Measurements from ENCODE around the gene MAP3K5.

The MAP3K5 gene

GRCh38 chr6:136633355-136633754 is 158.9 kb downstream of the MAP3K5 start:
- H4K91ac ChIP-seq (ENCODE audit: low read depth, low read length), result no peak overlapping the region
- H4K8ac ChIP-seq (ENCODE audit: low read depth, low read length), result no peak overlapping the region
- no peaks in the 10 kb centered on the region for H3K27me3 ChIP-seq (ENCODE audit: insufficient read depth, low read length)
- no peaks in the 10 kb centered on the region for H3K9me3 ChIP-seq (ENCODE audit: insufficient read depth, low read depth, low read length)
- no peak overlapping the region for H2BK12ac ChIP-seq (ENCODE audit: low read length)
- H3K36me3 ChIP-seq (ENCODE audit: control insufficient read depth in 1 of 2, insufficient read depth in 2 of 2, low read length in 2 of 2), result no peaks in the 10 kb centered on the region
- DNase-seq, result no peak
- no peak overlapping the region for H2BK120ac ChIP-seq (ENCODE audit: insufficient read depth, low read length, poor library complexity)
- no peak overlapping the region for H3K4ac ChIP-seq (ENCODE audit: low read depth, low read length)
- H4K12ac ChIP-seq (ENCODE audit: low read depth, low read length), result no peak overlapping the region
- no peak overlapping the region for H3K23ac ChIP-seq (ENCODE audit: low read length)
- H3K14ac ChIP-seq (ENCODE audit: low read length), result no peak overlapping the region
- H2AFZ ChIP-seq (ENCODE audit: insufficient read depth, low read length, poor library complexity), result no peak overlapping the region
- H3K79me2 ChIP-seq (ENCODE audit: control insufficient read depth, insufficient read depth, low read length, poor library complexity), result no peaks in the 10 kb centered on the region
- no peak overlapping the region for H3K4me2 ChIP-seq (ENCODE audit: low read length)
- no peaks in the 10 kb centered on the region for H3K79me1 ChIP-seq (ENCODE audit: low read length)
- no peak overlapping the region for H2BK5ac ChIP-seq (ENCODE audit: low read depth, low read length, poor library complexity)
- H3K27ac ChIP-seq (ENCODE audit: low read depth, low read length), result no peak overlapping the region
- no peak overlapping the region for H3K9ac ChIP-seq (ENCODE audit: low read length)
- no peaks in the 10 kb centered on the region for H3K4me1 ChIP-seq (ENCODE audit: control insufficient read depth in 1 of 2, insufficient read depth in 2 of 2, low read length in 2 of 2)
- no CpG with 5 or more reads among the region's 1 CpG for WGBS (ENCODE audit: extremely low coverage, insufficient coverage, insufficient read length)
- no peak overlapping the region for H3K18ac ChIP-seq (ENCODE audit: low read length)
- no peak overlapping the region for H3K4me3 ChIP-seq (ENCODE audit: low read depth, low read length)
- no peak overlapping the region for H2AK5ac ChIP-seq (ENCODE audit: low read length)

GRCh38 chr6:136628996-136629395 is 163.3 kb downstream of the MAP3K5 start:
- Histone ChIP-seq H3K4me2 (ENCODE audit: low read length) (no peak overlapping the region), H3K79me2 (ENCODE audit: control insufficient read depth, insufficient read depth, low read length, poor library complexity) (no peaks in the 10 kb centered on the region), H2BK5ac (ENCODE audit: low read depth, low read length, poor library complexity) (no peak overlapping the region), H3K4me3 (ENCODE audit: low read depth, low read length) (no peak overlapping the region), H2BK120ac (ENCODE audit: insufficient read depth, low read length, poor library complexity) (no peak overlapping the region), H3K36me3 (ENCODE audit: control insufficient read depth in 1 of 2, insufficient read depth in 2 of 2, low read length in 2 of 2) (no peaks in the 10 kb centered on the region), H3K27me3 (ENCODE audit: insufficient read depth, low read length) (no peaks in the 10 kb centered on the region), H2AK5ac (ENCODE audit: low read length) (no peak overlapping the region), H3K18ac (ENCODE audit: low read length) (no peak overlapping the region), H3K4ac (ENCODE audit: low read depth, low read length) (no peak overlapping the region), H2BK12ac (ENCODE audit: low read length) (no peak overlapping the region), H3K79me1 (ENCODE audit: low read length) (no peaks in the 10 kb centered on the region), H4K8ac (ENCODE audit: low read depth, low read length) (no peak overlapping the region), H3K23ac (ENCODE audit: low read length) (no peak overlapping the region), H2AFZ (ENCODE audit: insufficient read depth, low read length, poor library complexity) (no peak overlapping the region), H3K14ac (ENCODE audit: low read length) (no peak overlapping the region), H3K9me3 (ENCODE audit: insufficient read depth, low read depth, low read length) (no peaks in the 10 kb centered on the region), H4K91ac (ENCODE audit: low read depth, low read length) (no peak overlapping the region), H4K12ac (ENCODE audit: low read depth, low read length) (no peak overlapping the region), H3K4me1 (ENCODE audit: control insufficient read depth in 1 of 2, insufficient read depth in 2 of 2, low read length in 2 of 2) (no peaks in the 10 kb centered on the region), H3K27ac (ENCODE audit: low read depth, low read length) (no peak overlapping the region), H3K9ac (ENCODE audit: low read length) (no peak overlapping the region)
- WGBS (ENCODE audit: extremely low coverage, insufficient coverage, insufficient read length), result no CpG with 5 or more reads among the region's 5 CpGs
- no peak for DNase-seq

DNA sequence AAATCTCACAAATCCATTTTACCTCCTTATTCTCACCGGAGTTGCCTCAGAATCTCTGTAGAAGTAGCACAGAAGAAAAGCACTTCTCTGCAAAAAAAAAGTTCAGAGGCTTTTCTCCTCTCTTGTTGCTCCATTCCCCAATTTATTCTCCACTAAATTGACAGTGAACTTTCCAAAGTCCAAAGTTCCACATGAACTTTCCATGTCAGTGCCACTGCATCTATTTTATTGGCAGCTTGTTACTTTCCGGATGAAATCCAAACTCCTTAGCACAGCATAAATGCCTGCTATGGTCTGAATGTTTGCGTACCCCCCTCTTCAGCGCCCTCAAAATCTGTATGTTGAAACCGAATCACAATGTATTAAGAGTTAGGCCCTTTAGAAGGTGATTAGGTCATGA is 165.1 kb downstream of the MAP3K5 start:
- no peak for DNase-seq
- H3K36me3 ChIP-seq (ENCODE audit: control insufficient read depth in 1 of 2, insufficient read depth in 2 of 2, low read length in 2 of 2), result no peaks in the 10 kb centered on the region
- H3K14ac ChIP-seq (ENCODE audit: low read length), result no peak overlapping the region

DNA sequence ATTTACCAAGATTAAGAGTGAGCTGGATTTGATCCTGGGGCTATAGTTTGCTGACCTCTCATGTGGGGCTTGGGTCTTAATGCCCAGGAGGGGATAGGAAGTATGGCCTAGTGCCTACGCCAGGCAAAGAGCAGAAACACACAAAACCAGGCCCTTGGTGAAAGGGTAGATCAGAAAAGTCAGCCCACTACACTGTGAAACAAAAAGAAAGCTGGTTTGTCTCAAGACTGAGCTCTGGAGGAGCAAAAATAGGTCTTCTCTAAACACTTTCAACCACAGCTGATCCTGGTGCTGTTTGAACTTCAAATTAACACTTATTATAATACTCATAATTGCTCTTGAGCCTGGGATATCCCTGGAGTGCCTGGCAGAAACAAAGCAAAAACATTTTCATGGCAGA is 167.0 kb downstream of the MAP3K5 start:
- H3K4me3 ChIP-seq (ENCODE audit: low read depth, low read length), result no peak overlapping the region
- no peaks in the 10 kb centered on the region for H3K4me1 ChIP-seq (ENCODE audit: control insufficient read depth in 1 of 2, insufficient read depth in 2 of 2, low read length in 2 of 2)
- H2AFZ ChIP-seq (ENCODE audit: insufficient read depth, low read length, poor library complexity), result no peak overlapping the region
- DNase-seq, result no peak
- H3K79me2 ChIP-seq (ENCODE audit: control insufficient read depth, insufficient read depth, low read length, poor library complexity), result no peaks in the 10 kb centered on the region
- no CpG with 5 or more reads among the region's 1 CpG for WGBS (ENCODE audit: extremely low coverage, insufficient coverage, insufficient read length)
- no peak overlapping the region for H3K18ac ChIP-seq (ENCODE audit: low read length)
- H2BK5ac ChIP-seq (ENCODE audit: low read depth, low read length, poor library complexity), result no peak overlapping the region
- H3K14ac ChIP-seq (ENCODE audit: low read length), result no peak overlapping the region
- H3K4ac ChIP-seq (ENCODE audit: low read depth, low read length), result no peak overlapping the region
- H2BK12ac ChIP-seq (ENCODE audit: low read length), result no peak overlapping the region
- no peak overlapping the region for H4K8ac ChIP-seq (ENCODE audit: low read depth, low read length)
- H2AK5ac ChIP-seq (ENCODE audit: low read length), result no peak overlapping the region
- H3K9ac ChIP-seq (ENCODE audit: low read length), result no peak overlapping the region
- no peaks in the 10 kb centered on the region for H3K27me3 ChIP-seq (ENCODE audit: insufficient read depth, low read length)
- no peak overlapping the region for H3K27ac ChIP-seq (ENCODE audit: low read depth, low read length)
- no peak overlapping the region for H3K4me2 ChIP-seq (ENCODE audit: low read length)
- H2BK120ac ChIP-seq (ENCODE audit: insufficient read depth, low read length, poor library complexity), result no peak overlapping the region
- no peak overlapping the region for H4K12ac ChIP-seq (ENCODE audit: low read depth, low read length)
- no peak overlapping the region for H3K23ac ChIP-seq (ENCODE audit: low read length)
- no peaks in the 10 kb centered on the region for H3K36me3 ChIP-seq (ENCODE audit: control insufficient read depth in 1 of 2, insufficient read depth in 2 of 2, low read length in 2 of 2)
- H3K79me1 ChIP-seq (ENCODE audit: low read length), result no peaks in the 10 kb centered on the region
- H4K91ac ChIP-seq (ENCODE audit: low read depth, low read length), result no peak overlapping the region
- H3K9me3 ChIP-seq (ENCODE audit: insufficient read depth, low read depth, low read length), result no peaks in the 10 kb centered on the region

More for the DNA sequence above, 165.1 kb downstream of the MAP3K5 start:
- H3K4ac ChIP-seq (ENCODE audit: low read depth, low read length), result no peak overlapping the region
- no peak overlapping the region for H2BK12ac ChIP-seq (ENCODE audit: low read length)
- no peak overlapping the region for H2AK5ac ChIP-seq (ENCODE audit: low read length)
- no peak overlapping the region for H4K91ac ChIP-seq (ENCODE audit: low read depth, low read length)
- no peak overlapping the region for H3K4me3 ChIP-seq (ENCODE audit: low read depth, low read length)
- no peaks in the 10 kb centered on the region for H3K4me1 ChIP-seq (ENCODE audit: control insufficient read depth in 1 of 2, insufficient read depth in 2 of 2, low read length in 2 of 2)
- no peak overlapping the region for H2BK5ac ChIP-seq (ENCODE audit: low read depth, low read length, poor library complexity)
- H2AFZ ChIP-seq (ENCODE audit: insufficient read depth, low read length, poor library complexity), result no peak overlapping the region
- H3K27me3 ChIP-seq (ENCODE audit: insufficient read depth, low read length), result no peaks in the 10 kb centered on the region
- no peak overlapping the region for H4K8ac ChIP-seq (ENCODE audit: low read depth, low read length)
- no peak overlapping the region for H2BK120ac ChIP-seq (ENCODE audit: insufficient read depth, low read length, poor library complexity)
- WGBS (ENCODE audit: extremely low coverage, insufficient coverage, insufficient read length), result no CpG with 5 or more reads among the region's 5 CpGs
- no peak overlapping the region for H4K12ac ChIP-seq (ENCODE audit: low read depth, low read length)
- no peak overlapping the region for H3K27ac ChIP-seq (ENCODE audit: low read depth, low read length)
- H3K9ac ChIP-seq (ENCODE audit: low read length), result no peak overlapping the region
- H3K79me1 ChIP-seq (ENCODE audit: low read length), result no peaks in the 10 kb centered on the region
- H3K23ac ChIP-seq (ENCODE audit: low read length), result no peak overlapping the region
- H3K79me2 ChIP-seq (ENCODE audit: control insufficient read depth, insufficient read depth, low read length, poor library complexity), result no peaks in the 10 kb centered on the region
- no peak overlapping the region for H3K4me2 ChIP-seq (ENCODE audit: low read length)
- H3K9me3 ChIP-seq (ENCODE audit: insufficient read depth, low read depth, low read length), result no peaks in the 10 kb centered on the region
- no peak overlapping the region for H3K18ac ChIP-seq (ENCODE audit: low read length)

All from trophoblast cell (in vitro differentiated cells and primary cell).